ENCODE measurements around the gene MYCN.

MYCN gene

DNA sequence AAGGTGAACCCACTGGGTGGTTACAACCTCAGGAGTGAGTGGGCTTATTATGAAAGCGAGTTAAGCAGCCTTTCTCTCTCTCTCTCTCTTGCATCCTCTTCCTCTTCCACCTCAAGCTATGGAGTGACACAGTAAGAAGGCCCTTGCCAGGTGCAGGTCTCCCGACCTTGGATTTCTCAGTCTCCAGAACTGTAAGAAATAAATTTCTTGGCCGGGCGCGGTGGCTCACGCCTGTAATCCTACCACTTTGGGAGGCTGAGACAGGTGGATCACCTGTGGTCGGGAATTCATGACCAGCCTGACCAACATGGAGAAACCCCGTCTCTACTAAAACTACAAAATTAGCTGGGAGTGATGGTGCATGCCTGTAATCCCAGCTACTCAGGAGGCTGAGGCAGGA lies 14.4 kb downstream of the MYCN start:
- Histone ChIP-seq H3K9me2 (ENCODE audit: low read depth, low read length) (no peaks in the 10 kb centered on the region), H3K79me2 (ENCODE audit: insufficient read depth, low read length) (no peaks in the 10 kb centered on the region), H3K9ac (ENCODE audit: low read length) (no peak overlapping the region), H4K20me1 (ENCODE audit: insufficient read depth, low read length) (no peaks in the 10 kb centered on the region), H3K36me3 (ENCODE audit: insufficient read depth, low read length) (no peaks in the 10 kb centered on the region), H2AFZ (ENCODE audit: low read length) (no peak overlapping the region), H3K27ac (ENCODE audit: low read depth, low read length, poor library complexity, severe bottlenecking) (no peak overlapping the region), H3K27me3 (ENCODE audit: insufficient read depth, low read length) (0 out of 2 replicates have a peak, but pooled peaks cover 4% of the 10 kb centered on the region), H3K9me3 (ENCODE audit: low read length) (no peaks in the 10 kb centered on the region), H3K4me2 (ENCODE audit: low read length) (no peak overlapping the region), H3K4me1 (ENCODE audit: insufficient read depth, low read length, severe bottlenecking) (no peaks in the 10 kb centered on the region), H3F3A (ENCODE audit: insufficient read depth, low read length) (no peaks in the 10 kb centered on the region), H3K4me3 (ENCODE audit: low read depth, low read length, poor library complexity, severe bottlenecking) (no peak overlapping the region)
- TF ChIP-seq EZH2 (IDR thresholded peaks at IDR 0.05; ENCODE audit: borderline replicate concordance, low read length): no peak
- TF ChIP-seq, protein P1, sequence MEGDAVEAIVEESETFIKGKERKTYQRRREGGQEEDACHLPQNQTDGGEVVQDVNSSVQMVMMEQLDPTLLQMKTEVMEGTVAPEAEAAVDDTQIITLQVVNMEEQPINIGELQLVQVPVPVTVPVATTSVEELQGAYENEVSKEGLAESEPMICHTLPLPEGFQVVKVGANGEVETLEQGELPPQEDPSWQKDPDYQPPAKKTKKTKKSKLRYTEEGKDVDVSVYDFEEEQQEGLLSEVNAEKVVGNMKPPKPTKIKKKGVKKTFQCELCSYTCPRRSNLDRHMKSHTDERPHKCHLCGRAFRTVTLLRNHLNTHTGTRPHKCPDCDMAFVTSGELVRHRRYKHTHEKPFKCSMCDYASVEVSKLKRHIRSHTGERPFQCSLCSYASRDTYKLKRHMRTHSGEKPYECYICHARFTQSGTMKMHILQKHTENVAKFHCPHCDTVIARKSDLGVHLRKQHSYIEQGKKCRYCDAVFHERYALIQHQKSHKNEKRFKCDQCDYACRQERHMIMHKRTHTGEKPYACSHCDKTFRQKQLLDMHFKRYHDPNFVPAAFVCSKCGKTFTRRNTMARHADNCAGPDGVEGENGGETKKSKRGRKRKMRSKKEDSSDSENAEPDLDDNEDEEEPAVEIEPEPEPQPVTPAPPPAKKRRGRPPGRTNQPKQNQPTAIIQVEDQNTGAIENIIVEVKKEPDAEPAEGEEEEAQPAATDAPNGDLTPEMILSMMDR (IDR thresholded peaks at IDR 0.05; ENCODE audit: low read length): no peak

DNA sequence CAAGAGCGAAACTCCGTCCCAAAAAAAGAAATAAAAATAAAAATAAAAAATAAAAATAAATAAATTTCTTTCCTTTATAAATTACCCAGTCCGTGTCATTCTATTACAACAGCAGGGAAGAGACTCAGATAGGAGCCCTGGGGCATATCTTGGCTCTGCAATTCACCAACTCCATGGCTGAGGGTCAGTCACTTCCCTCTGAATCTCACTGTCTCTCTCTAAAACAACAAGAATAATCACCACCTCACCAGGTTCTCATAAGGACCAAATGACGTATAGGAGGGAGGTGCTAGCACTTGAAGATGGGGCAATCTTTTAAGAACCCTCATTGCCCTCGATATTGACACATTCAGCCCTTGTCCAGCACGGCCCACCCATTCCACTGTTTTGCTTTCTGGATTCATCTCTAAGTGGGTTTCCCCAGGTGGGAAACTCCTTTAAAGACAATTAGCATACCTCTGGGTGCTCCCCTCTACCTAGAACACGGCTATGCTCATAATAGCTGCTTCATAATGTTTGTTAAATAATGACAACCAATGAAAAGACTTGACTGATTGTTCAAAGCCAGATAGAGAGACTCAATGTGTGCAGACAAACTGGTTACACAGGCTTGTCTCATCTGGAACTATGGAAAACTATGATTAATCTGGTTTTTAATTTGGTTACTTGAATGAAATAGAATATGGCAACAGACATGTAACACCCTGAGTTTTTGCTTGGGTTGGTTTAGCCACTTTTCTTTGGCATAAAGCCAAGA lies 15.1 kb downstream of the MYCN start:
- Histone ChIP-seq H2AFZ (ENCODE audit: low read length) (no peak overlapping the region), H3K9me3 (ENCODE audit: low read length) (no peaks in the 10 kb centered on the region), H3K79me2 (ENCODE audit: insufficient read depth, low read length) (no peaks in the 10 kb centered on the region), H3K4me1 (ENCODE audit: insufficient read depth, low read length, severe bottlenecking) (no peaks in the 10 kb centered on the region), H4K20me1 (ENCODE audit: insufficient read depth, low read length) (no peaks in the 10 kb centered on the region), H3K36me3 (ENCODE audit: insufficient read depth, low read length) (no peaks in the 10 kb centered on the region), H3K4me3 (ENCODE audit: low read depth, low read length, poor library complexity, severe bottlenecking) (no peak overlapping the region), H3K27me3 (ENCODE audit: insufficient read depth, low read length) (0 out of 2 replicates have a peak, but pooled peaks cover 4% of the 10 kb centered on the region), H3K9me2 (ENCODE audit: low read depth, low read length) (no peaks in the 10 kb centered on the region), H3K9ac (ENCODE audit: low read length) (no peak overlapping the region), H3K4me2 (ENCODE audit: low read length) (no peak overlapping the region), H3K27ac (ENCODE audit: low read depth, low read length, poor library complexity, severe bottlenecking) (no peak overlapping the region), H3F3A (ENCODE audit: insufficient read depth, low read length) (no peaks in the 10 kb centered on the region)
- TF ChIP-seq, protein P1 (IDR thresholded peaks at IDR 0.05; ENCODE audit: low read length): no peak
- no peak for TF ChIP-seq EZH2 (IDR thresholded peaks at IDR 0.05; ENCODE audit: borderline replicate concordance, low read length)

DNA sequence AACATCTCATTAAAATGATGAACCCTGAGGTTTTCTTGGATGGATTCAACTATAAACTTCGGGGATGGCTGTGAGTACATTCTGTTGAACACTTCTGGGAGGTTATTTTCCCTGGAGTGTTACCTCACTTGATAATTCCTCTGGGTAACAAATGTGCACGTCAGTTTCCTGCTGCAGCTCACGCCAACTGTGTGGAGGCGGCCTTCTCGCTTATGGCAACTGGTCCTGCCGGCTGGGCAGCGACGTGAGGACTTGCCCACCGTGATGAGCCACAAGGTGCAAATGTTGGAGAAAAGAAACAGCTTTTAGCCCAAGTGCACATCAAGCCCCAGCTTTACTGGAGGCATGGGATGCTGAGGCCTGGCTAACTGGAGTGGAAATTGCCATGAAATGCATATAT lies 15.9 kb downstream of the MYCN start:
- no peak overlapping the region for H3K9ac ChIP-seq (ENCODE audit: low read length)
- no peaks in the 10 kb centered on the region for H3K4me1 ChIP-seq (ENCODE audit: insufficient read depth, low read length, severe bottlenecking)

More for the DNA sequence above, 15.9 kb downstream of the MYCN start:
- Histone ChIP-seq H3K4me2 (ENCODE audit: low read length) (no peak overlapping the region), H3K79me2 (ENCODE audit: insufficient read depth, low read length) (no peaks in the 10 kb centered on the region), H4K20me1 (ENCODE audit: insufficient read depth, low read length) (no peaks in the 10 kb centered on the region), H3K9me3 (ENCODE audit: low read length) (no peaks in the 10 kb centered on the region), H3F3A (ENCODE audit: insufficient read depth, low read length) (no peaks in the 10 kb centered on the region), H2AFZ (ENCODE audit: low read length) (no peak overlapping the region), H3K9me2 (ENCODE audit: low read depth, low read length) (no peaks in the 10 kb centered on the region), H3K27ac (ENCODE audit: low read depth, low read length, poor library complexity, severe bottlenecking) (no peak overlapping the region), H3K4me3 (ENCODE audit: low read depth, low read length, poor library complexity, severe bottlenecking) (no peak overlapping the region), H3K36me3 (ENCODE audit: insufficient read depth, low read length) (no peaks in the 10 kb centered on the region), H3K27me3 (ENCODE audit: insufficient read depth, low read length) (0 out of 2 replicates have a peak, but pooled peaks cover 4% of the 10 kb centered on the region)
- TF ChIP-seq EZH2 (IDR thresholded peaks at IDR 0.05; ENCODE audit: borderline replicate concordance, low read length): no peak
- TF ChIP-seq, protein P1 (IDR thresholded peaks at IDR 0.05; ENCODE audit: low read length): no peak

All from OCI-LY1 (cell line).